ENCODE measurements around the gene GRB2. TPM values are rescaled to one million over a fixed set of nuclear protein-coding genes. Genes with fewer than 3 reads are reported as not detected.
"Not testable (repeated sequence)": the region's sequence is repeated elsewhere in the genome, so short reads cannot be mapped to it uniquely, and the experiment has no call there.

Gene GRB2
- total and polyA plus RNA-seq, 7 donors = 39.5 to 71.6 (median 65.0) TPM

GRCh38 chr17:75440738-75441448, 35.4 kb upstream of the GRB2 start:
- H3K4me1 ChIP-seq = peaks cover 7% of the 10 kb centered on the region

GRCh38 chr17:75439287-75439686, 33.8 kb upstream of the GRB2 start:
- 69 to 76% (median 76%) methylated on average over 2 of the region's 2 CpGs for WGBS, 3 donors
- ATAC-seq = no peak
- no peak for TF ChIP-seq CTCF (IDR thresholded peaks at IDR 0.05)

More at GRCh38 chr17:75440738-75441448, 35.4 kb upstream of the GRB2 start:
- DNase-seq (no peak), ATAC-seq (no peak)
- H3K4me3 ChIP-seq = no peak overlapping the region
- H3K36me3 ChIP-seq (ENCODE audit: insufficient read depth in 1 of 2, low read depth in 1 of 2) = no peaks in the 10 kb centered on the region
- H3K9me3 ChIP-seq = no peaks in the 10 kb centered on the region
- H3K27me3 ChIP-seq (ENCODE audit: insufficient read depth in 3 of 3, low read length in 2 of 3) = no peaks in the 10 kb centered on the region
- intact Hi-C loops (cut with DNase I) = no loop called here
- WGBS, 3 donors = 50 to 58% (median 57%) methylated on average over 10 of the region's 10 CpGs
- no peak for TF ChIP-seq CTCF (IDR thresholded peaks at IDR 0.05)
- no peak overlapping the region for H3K27ac ChIP-seq

GRCh38 chr17:75437404-75437803, 31.9 kb upstream of the GRB2 start:
- H3K36me3 ChIP-seq (ENCODE audit: insufficient read depth in 1 of 2, low read depth in 1 of 2); ATAC-seq; H3K27ac ChIP-seq; H3K4me1 ChIP-seq; intact Hi-C loops (cut with DNase I); H3K9me3 ChIP-seq; H3K4me3 ChIP-seq; H3K27me3 ChIP-seq (ENCODE audit: insufficient read depth in 3 of 3, low read length in 2 of 3); DNase-seq: not testable (repeated sequence)
- 90 to 93% (median 92%) methylated on average over 8 of the region's 8 CpGs for WGBS, 3 donors

More at GRCh38 chr17:75439287-75439686, 33.8 kb upstream of the GRB2 start:
- no peaks in the 10 kb centered on the region for H3K27me3 ChIP-seq (ENCODE audit: insufficient read depth in 3 of 3, low read length in 2 of 3)
- no peak overlapping the region for H3K4me3 ChIP-seq
- peaks cover 6% of the 10 kb centered on the region for H3K4me1 ChIP-seq
- no peaks in the 10 kb centered on the region for H3K9me3 ChIP-seq
- intact Hi-C loops (cut with DNase I) = no loop called here
- H3K36me3 ChIP-seq (ENCODE audit: insufficient read depth in 1 of 2, low read depth in 1 of 2) = no peaks in the 10 kb centered on the region
- no peak overlapping the region for H3K27ac ChIP-seq
- DNase-seq = no peak

GRCh38 chr17:75434433-75434832, 29.0 kb upstream of the GRB2 start:
- ATAC-seq; H3K9me3 ChIP-seq; H3K36me3 ChIP-seq (ENCODE audit: insufficient read depth in 1 of 2, low read depth in 1 of 2); H3K27ac ChIP-seq; intact Hi-C loops (cut with DNase I); H3K4me3 ChIP-seq; H3K27me3 ChIP-seq (ENCODE audit: insufficient read depth in 3 of 3, low read length in 2 of 3); DNase-seq: not testable (repeated sequence)
- WGBS, 3 donors = 91 to 97% (median 96%) methylated on average over 6 of the region's 6 CpGs
- H3K4me1 ChIP-seq = peaks cover 14% of the 10 kb centered on the region

- no peak for TF ChIP-seq CTCF (IDR thresholded peaks at IDR 0.05)
These were observed 27.8 kb upstream of the GRB2 start for GRCh38 chr17:75433218-75433783.

More at GRCh38 chr17:75433218-75433783, 27.8 kb upstream of the GRB2 start:
- DNase-seq (no peak), ATAC-seq (no peak)
- H3K4me1 ChIP-seq = peaks cover 19% of the 10 kb centered on the region
- intact Hi-C loops (cut with DNase I) = no loop called here
- no peaks in the 10 kb centered on the region for H3K9me3 ChIP-seq
- H3K4me3 ChIP-seq = no peak overlapping the region
- 78 to 83% (median 78%) methylated on average over 6 of the region's 6 CpGs for WGBS, 3 donors
- H3K36me3 ChIP-seq (ENCODE audit: insufficient read depth in 1 of 2, low read depth in 1 of 2) = no peaks in the 10 kb centered on the region
- H3K27ac ChIP-seq = no peak overlapping the region
- no peaks in the 10 kb centered on the region for H3K27me3 ChIP-seq (ENCODE audit: insufficient read depth in 3 of 3, low read length in 2 of 3)
